ENCODE data around the gene NAPB.

Gene NAPB

GRCh38 chr20:23437126-23437899, 16.0 kb upstream of the NAPB start:
- no peak for DNase-seq (ENCODE audit: low read depth)

- DNase-seq (ENCODE audit: low read depth), result no peak
Observed at GRCh38 chr20:23436681-23437080, 15.4 kb upstream of the NAPB start.

- no peak for DNase-seq (ENCODE audit: low read depth)
Observed at GRCh38 chr20:23435626-23436539, 14.6 kb upstream of the NAPB start.

- no peak for DNase-seq (ENCODE audit: low read depth)
Observed at GRCh38 chr20:23434521-23435313, 13.4 kb upstream of the NAPB start.

GRCh38 chr20:23433628-23434027, 12.3 kb upstream of the NAPB start:
- DNase-seq (ENCODE audit: low read depth), result no peak

- DNase-seq (ENCODE audit: low read depth), result no peak
Observed at GRCh38 chr20:23425129-23425528, 3.8 kb upstream of the NAPB start.

GRCh38 chr20:23419995-23420901, 1.0 kb downstream of the NAPB start:
- DNase-seq (ENCODE audit: low read depth), result peak; percentile 40

GRCh38 chr20:23419657-23419994, 1.7 kb downstream of the NAPB start:
- DNase-seq (ENCODE audit: low read depth), result no peak

GRCh38 chr20:23417861-23418260, 3.4 kb downstream of the NAPB start:
- no peak for DNase-seq (ENCODE audit: low read depth)

- DNase-seq (ENCODE audit: low read depth), result no peak
Observed at GRCh38 chr20:23415959-23416583, 5.2 kb downstream of the NAPB start.

- DNase-seq (ENCODE audit: low read depth), result no peak
Observed at GRCh38 chr20:23415555-23415954, 5.7 kb downstream of the NAPB start.

- no peak for DNase-seq (ENCODE audit: low read depth)
Observed at GRCh38 chr20:23414526-23415188, 6.6 kb downstream of the NAPB start.

- DNase-seq (ENCODE audit: low read depth), result no peak
Observed at GRCh38 chr20:23413862-23414422, 7.3 kb downstream of the NAPB start.

- no peak for DNase-seq (ENCODE audit: low read depth)
Observed at GRCh38 chr20:23412026-23412425, 9.3 kb downstream of the NAPB start.

GRCh38 chr20:23410916-23411695, 10.2 kb downstream of the NAPB start:
- DNase-seq (ENCODE audit: low read depth), result no peak

GRCh38 chr20:23409800-23410199, 11.5 kb downstream of the NAPB start:
- no peak for DNase-seq (ENCODE audit: low read depth)

GRCh38 chr20:23408957-23409356, 12.3 kb downstream of the NAPB start:
- DNase-seq (ENCODE audit: low read depth), result no peak

- no peak for DNase-seq (ENCODE audit: low read depth)
Observed at GRCh38 chr20:23407781-23408464, 13.4 kb downstream of the NAPB start.

GRCh38 chr20:23406880-23407279, 14.4 kb downstream of the NAPB start:
- DNase-seq (ENCODE audit: low read depth), result no peak

All from stimulated activated CD4-positive, alpha-beta T cell treated with anti-CD3 and anti-CD28 coated beads, Interleukin-2, amount 100 ng/mL, for 4 hours (primary cell).